TTC549 (cell line): ENCODE measurements around the gene SLC25A25.
"Not testable (repeated sequence)": the region's sequence is repeated elsewhere in the genome, so short reads cannot be mapped to it uniquely, and the experiment has no call there.

Experiments
- FAIRE-seq: peaks from 2 replicates; lab custom pipeline; 2012; peaks lifted over from hg19 to GRCh38; lab: Jason Lieb, UNC

Gene SLC25A25

DNA sequence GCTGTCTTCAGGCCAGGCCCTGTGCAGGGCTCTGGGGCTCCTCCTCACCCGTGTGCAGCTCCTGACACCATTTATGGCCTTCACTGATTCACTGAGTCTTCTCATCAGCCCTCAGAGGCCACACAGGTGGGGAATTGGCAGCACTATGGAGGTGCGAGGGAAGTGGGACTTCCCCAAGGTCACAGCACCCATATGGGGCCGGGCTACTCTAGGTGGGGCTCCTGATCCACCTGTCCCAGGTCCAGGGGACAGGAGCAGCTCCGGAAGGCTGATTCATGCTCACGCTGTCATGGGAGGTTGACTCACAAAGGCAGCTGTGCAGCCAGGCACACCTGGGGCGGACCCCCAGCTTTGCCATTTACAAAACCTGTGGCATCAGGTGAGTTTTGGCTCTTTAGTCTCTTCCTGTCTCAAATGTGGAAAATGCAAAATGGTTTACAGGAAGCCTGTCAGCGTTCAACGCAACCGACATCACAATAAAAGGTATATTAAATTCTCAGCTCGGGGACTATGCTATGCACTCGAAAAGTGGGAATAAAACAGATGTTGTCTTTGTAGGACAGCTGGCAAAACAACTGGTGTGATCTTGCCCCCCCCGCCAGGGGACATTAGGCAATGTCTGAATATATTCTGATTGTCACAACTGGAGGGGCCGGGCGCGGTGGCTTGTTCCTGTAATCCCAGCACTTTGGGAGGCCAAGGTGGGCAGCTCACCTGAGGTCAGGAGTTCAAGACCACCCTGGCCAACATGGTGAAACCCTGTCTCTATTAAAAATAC is 15.9 kb upstream of the SLC25A25 start:
- no peak for FAIRE-seq

DNA sequence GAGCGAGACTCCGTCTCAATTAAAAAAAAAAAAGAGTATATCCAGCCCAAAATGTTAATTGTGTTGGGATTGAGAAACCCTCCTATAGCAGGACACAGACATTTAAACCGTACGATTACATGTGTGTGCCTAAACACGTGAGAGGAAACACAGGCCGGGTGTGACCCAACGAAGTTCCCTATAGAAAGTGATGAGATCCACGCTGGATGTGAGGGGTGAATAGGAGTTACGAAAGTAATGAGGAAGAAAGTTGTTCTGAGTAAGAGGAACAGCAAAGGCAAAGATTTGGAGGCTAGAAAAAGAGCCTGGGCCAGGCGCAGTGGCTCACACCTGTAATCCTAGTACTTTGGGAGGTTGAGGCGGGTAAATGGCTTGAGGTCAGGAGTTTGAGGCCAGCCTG is 14.5 kb upstream of the SLC25A25 start:
- no peak for FAIRE-seq

DNA sequence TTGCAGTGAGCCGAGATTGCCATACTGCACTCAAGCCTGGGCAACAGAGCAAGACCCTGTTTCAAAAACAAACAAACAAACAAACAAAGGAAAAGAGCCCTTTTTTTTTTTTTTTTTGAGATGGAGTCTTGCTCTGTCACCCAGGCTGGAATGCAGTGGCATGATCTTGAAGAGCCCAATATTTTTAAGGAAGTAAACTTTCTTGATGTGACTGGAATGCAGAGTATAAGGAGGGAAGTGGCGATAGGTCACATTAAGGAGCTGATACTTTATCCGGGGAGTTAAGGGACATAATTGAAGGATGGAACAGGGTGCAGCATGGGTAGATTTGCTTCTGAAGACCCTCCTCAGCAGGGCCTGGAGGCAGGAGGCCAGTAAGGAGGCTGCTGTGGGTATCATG is 13.9 kb upstream of the SLC25A25 start:
- FAIRE-seq = no peak

DNA sequence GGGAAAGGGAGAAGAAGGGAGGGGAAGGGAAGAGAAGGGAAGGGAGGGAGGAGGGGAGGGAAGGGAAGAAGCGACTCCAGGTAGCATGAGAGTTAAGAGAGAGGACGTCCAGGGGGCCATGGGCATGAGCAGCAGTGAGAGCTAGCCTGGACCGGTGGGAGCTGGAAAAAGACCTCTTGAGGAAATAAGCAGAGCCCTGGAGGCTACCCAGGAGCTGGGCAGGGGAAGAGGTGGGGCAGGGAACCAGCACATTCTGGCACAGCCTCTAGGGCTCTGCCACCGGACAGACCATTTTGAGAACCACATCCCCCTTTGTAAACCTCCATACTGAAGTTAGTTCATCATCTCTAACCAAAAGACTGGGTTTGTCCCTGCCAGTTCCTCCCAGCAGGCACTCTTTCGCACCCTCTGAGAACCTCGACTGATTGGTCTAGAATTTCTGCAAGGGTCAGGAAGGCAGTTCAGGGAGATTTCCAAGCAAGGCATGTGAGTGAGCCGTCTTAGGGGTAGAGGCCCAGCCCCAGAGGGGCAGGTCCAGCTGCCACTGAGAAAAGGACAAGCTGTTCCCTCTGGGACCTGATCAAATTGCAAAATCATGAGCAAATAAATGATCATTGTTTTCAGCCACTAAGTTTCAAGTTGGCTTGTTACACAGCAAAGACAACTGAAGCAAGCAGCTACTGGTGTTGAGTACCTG is 12.5 kb upstream of the SLC25A25 start:
- no peak for FAIRE-seq

DNA sequence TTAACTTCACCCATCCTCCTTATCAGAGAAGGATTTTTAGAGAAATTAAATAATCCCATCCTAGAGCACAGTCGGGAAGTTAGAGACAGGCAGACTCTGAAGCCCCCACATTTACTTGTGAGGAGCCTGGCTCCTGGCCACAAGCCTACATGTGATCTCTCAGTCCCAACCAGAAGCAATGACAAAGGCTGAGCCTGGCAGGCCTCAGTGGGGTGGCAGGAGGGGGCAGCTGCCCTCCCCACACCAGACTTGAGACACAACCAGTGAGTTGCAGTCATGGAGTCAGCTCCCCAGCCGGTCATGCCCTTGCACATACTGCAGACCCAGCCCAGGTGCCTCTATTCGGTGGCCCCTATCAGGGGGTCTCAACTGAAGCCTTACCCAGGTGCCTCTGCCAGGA is 11.9 kb upstream of the SLC25A25 start:
- FAIRE-seq = no peak

DNA sequence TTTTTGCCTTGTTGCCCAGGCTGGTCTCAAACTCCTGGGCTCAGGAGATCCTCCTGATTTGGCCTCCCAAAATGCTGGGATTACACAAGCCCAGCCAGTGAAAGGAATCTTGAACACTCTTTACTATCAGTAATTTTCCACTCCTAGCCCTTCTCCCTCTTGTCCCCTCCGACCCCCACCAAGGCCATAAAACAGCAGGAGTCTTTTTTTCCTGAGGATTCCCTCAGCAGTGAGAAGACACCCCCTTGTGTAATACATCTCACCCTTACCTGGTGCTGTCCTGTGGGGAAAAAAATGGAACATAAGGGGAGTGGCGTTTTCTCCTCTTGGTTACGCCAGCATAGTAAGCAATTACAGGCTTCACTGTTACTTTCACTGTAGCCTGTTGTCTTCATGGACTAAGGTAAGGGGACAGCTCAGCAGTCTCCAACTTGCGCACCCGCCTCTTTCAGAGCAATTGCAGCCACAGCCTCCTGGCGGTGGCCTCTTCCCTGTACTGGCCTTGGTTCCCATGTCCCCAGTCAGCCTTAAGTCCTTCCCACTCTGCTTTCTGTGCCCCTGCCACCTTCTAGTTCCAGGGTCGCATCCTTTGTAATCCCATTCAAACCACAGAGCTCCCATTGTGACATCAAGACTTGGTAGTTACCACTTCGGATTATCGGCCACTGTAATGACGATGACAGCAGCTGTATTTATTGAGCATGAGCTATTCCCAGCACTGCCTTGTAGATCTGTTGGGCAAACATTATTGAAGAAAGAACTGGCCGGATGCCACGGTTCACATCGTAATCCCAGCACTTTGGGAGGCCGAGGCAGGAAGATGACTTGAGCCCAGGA is 10.9 kb upstream of the SLC25A25 start:
- no peak for FAIRE-seq

DNA sequence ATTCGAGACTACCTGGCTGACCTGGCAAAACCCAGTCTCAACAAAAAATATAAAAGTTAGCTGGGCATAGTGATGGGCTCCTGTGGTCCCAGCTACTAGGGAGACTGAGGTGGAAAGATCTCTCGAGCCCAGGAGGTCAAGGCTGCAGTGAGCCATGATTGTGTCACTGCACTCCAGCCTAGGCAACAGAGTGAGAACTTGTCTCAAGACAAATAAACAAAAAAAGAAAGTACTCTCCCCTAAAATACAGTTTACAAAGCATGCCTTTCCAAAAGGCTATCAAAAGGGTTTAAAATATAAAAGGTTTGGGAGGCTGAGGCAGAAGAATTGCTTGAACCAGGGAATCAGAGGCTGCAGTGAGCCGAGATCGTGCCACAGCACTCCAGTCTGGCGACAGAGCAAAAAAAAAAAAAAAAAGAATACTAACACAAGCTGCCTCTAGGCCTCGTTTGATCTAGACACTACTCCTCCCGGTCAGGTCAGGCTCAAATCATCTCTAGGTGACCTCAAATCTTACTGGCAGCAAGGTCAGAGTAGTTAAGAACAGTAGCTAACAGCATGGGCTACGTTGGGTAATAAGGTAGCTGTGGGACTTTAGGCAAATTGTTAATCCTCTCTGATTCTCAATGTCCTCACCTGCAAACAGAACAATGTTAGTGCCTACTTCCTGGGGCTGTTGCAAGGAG is 10.2 kb upstream of the SLC25A25 start:
- FAIRE-seq = no peak

DNA sequence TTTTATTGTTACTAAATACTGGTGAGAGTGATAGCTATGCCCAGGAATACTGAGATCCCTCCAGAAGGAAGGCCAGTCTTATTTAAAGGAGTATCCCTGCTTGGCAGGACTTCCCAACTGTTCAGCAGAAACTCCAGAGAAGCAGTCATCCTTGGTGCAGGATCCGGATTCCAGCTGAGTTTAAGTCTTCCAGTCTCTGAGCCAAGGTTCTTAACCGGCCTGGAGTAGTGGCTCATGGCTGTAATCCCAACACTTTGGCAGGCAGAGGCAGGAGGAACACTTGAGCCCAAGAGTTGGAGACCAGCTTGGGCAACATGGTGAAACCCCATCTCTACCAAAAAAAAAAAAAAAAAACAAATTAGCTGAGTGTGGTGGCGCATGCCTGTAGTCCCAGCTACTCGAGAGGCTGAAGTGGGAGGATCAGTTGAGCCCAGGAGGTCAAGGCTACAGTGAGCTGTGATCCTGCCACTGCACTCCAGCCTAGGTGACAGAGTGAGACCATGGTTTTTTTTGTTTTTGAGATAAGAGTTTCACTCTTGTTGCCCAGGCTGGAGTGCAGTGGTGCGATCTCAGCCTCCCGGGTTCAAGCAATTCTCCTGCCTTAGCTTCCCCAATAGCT is 8.6 kb upstream of the SLC25A25 start:
- FAIRE-seq = no peak

DNA sequence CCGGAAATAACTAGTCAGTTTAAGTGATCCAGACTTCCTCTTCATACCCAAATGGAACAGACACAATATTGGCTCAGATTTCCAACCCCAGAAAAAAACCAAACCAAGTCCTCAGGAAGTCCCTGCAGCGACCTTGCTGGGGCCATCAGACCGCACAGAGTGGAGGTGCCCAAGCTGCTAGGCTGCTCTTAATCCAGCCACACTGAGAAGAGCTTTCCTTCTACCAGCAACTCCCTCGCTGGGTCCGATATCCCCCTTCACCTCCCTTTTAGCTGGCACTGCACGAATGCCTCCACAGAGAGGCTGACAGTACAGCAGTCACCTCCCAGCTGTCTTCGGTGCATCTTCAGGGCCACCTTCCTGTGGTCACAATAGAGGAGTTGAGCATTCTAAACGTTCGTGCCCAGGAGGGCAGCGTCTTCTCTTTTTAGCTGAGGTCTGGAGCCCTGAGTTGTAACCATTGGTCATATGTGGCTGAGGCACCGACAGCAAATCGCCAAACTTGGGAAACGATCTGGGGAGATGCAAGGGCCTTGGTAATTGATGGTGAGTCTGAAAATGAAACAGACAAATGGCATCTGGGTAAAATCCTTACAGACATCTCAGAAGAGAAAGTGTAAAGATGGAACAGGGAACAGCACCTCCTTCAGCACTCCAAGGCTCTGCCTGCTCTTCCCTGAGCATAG is 6.6 kb upstream of the SLC25A25 start:
- no peak for FAIRE-seq

DNA sequence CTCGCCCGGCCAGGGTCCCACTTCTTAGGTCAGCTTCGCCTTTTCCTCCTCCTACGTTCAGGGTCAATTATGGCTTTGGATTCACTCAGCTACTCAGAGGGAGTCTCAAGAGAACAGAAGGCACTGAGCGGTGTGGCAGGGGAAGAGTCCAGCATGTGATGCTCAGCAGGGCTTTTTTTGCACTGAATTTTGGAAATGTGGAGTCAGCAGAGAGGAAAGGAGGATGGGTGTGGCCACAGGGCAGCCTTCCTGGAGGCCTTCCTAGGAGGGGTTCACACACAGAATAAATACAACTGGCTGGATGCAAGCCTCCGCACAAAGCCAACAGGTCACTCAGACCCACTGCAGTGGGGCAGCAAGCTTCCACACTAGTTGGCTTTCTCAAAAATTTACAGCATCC is 5.8 kb upstream of the SLC25A25 start:
- no peak for FAIRE-seq

DNA sequence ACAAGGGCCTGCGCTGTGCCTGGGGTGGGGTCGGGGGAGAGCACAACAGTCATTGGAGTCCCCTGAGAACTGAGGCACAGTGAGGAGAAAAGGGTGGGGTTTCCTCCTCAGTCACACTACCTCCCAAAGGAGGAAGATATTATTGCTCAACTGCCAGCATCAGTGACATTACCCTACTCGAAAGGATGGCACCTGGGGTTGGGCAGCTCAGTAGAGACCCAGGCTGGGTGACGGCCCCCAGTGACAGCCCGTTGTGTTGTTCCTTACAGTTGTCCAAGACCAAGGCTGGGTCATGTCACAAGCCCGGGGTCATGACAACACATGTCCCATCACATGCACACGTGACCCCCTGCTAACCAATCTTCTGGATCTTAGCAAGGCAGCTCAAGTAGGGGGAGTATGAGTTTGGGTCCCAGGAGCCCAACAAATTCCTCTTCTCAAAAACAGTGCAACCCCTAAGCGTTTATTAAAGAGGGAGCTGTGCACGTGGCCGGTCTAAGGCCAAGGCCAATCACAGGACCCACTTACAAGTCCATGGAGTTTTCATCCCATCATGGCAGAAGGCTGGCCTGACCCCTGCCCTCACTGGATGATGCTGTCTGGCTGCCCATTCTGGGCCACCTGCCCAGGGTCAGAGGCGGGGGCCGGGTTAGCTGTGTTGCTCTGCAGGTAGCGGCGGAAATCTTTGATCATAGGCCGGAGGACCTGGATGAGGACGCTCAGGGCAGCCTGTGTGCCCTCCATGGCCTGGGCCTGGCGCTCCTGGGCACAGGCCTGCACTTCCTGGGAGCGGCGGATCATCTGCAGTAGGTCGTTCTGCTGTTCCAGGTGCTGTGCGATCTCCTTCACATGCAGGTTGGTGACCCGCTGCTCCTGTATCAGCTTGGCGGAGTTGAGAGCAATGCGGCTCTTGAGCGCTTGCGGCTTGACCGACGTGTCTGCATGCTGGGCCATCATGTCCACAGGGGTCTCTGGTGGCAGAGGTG is 4.9 kb upstream of the SLC25A25 start:
- no peak for FAIRE-seq

DNA sequence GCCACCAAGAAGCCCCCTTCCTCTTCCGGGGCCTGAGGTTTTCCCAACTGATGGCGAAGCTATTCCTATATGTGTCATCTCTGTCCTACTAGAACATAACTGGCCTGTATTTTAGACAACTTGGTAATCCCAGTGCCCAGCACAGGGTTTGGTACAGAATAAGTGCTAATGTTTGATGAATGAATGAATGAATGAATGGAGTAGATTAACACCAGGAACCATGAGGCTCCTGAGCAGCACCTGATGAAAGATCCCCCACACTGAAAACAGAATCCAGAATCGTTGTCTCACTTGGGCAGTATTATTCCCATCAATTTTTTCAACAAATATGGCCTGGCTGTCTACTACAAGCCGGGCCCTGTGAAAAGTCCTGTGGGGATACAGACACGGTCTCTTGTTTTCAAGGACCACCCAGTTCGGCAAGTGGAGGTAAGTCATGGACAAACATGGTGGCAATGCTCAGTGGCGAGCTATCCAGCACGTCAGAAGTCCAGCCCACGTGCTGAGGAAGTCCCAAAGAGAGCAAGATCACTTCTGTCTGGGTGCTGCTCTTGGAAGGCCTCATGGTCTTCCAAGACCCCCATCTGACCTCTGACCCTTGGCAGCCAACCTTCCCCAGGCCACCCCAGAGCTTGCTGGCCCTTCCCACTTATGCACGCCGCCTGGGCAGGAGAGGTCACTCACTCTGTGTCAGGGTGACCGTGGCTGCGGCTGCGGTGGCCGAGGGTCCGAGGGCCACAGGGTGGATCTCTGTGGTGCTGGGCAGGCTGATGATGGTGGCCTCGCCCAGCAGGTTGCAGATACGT is 1.9 kb upstream of the SLC25A25 start:
- FAIRE-seq = no peak

DNA sequence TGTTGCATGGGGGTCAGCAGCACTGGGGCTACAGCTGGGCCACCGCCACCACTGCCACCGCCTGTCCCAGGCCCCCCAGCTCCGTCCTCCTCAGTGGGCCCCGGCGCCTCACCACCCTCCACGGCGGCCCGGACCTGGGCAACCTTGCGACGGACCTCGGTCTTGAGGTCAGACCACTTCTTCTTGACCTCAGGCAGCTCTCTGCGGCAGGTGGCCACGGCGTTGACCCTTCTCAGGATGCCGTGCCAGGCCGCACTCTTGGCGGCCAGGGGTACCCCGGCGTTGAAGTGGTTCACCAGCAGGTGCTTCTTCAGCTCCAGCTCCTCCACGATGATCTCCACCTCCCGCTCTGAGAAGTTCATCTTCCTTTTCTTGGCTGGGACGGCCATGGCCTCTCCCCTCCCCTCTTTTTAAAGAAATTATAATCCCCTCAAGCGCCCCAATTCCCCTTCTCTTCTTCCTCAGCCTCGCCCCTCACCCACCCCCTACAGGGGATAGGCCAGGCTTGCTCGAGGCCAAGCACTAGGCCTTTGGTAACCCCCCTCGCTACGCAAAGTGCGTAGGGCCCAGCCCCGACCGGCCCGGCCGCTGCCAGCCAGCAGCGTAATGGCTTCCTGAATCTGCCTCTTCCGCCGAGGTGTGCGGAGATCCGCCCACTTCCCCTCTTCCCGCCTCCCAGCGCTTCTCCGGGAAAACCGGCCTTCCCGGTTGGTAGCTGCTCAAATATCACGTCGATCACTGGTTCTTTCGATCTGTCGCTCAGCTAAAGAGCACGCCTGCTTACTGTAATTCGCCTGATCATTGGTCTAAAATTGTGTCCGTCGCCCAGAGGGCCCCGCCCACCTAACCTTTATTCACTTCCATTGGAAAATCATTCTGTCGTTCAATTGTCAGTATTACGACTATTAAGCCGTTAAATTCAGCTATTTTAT is 1.1 kb upstream of the SLC25A25 start, which contains the start of gene NAIF1:
Gene NAIF1, minus strand, starts transcription at position 608 of the 932 bp plus-strand sequence. Its CDS starts 219 bp downstream, at position 389.
- peak; percentile 95 for FAIRE-seq

DNA sequence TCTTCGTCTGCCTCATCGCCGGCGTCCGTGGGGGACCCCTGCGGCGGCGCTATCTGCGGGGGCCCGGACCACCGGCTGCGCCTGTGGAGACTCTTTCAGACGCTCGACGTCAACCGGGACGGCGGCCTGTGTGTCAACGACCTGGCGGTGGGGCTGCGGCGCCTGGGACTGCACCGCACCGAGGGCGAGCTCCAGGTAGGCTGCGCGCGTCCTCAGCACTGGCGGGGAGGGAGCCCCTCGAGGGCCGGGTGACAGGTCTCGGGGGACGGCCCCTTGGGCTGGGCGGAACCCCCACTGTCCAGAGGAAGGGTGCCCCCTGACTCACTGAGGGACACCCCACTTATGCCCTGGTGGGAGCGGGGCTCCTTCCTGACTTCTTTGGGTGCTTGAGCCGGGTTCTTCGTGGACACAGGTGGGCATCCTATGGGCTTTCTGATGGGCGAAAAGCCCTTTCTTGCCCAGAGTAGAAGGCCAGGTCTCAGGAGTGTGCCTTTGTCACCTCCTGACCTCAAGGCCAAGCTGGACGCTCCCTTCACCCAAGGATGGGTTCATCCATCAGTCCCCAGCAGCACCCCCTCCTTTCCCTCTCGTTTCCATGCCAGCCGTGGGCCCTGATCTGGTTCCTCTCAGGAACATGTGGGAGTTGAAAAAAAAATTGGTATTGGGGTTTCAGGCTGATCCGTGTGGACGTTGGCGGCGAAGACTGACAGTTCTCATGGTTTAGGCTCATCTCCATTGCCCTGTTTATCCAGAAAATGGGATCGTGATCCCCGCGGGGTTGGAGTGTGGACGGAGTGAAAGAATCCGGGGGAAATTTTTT is 564 bp downstream of the SLC25A25 start:
- FAIRE-seq = no peak

DNA sequence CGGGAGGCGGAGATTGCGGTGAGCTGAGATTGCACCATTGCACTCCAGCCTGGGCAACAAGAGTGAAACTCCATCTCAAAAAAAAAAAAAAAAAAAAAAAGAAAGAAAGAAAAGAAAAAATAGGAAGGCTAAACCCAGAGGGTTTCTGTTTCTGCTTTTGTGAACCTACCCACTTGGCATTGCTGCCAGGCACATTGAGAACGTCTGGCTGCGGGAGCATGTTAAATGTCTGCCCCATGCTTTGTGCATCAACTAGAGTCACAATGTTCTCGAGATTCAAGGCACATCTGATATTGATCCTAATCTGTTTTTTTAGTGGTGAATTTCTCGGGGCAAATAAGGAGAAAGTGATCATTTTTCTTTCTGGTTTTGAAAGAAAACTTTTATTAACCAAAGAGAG is 2.8 kb downstream of the SLC25A25 start:
- no peak for FAIRE-seq

DNA sequence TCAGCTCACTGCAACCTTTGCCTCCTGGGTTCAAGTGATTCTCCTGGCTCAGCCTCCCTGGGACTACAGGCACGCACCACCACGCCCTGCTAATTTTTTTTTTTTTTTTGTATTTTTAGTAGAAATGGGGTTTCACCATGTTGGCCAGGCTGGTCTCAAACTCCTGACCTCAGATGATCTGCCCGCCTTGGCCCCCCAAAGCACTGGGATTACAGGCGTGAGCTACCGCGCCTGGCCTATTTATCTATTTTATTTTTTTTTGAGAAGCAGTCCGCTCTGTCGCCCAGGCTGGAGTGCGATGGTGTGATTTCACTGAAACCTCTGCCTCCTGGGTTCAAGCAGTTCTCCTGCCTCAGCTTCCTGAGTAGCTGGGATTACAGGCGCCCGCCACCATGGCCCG is 3.4 kb downstream of the SLC25A25 start:
- not testable (repeated sequence) for FAIRE-seq
